ENCODE measurements around the gene HTT-AS. TPM values are rescaled to one million over a fixed set of nuclear protein-coding genes. Genes with fewer than 3 reads are reported as not detected.

HTT-AS gene
- total RNA-seq, 4 donors from 2014 or later, result not detected

DNA sequence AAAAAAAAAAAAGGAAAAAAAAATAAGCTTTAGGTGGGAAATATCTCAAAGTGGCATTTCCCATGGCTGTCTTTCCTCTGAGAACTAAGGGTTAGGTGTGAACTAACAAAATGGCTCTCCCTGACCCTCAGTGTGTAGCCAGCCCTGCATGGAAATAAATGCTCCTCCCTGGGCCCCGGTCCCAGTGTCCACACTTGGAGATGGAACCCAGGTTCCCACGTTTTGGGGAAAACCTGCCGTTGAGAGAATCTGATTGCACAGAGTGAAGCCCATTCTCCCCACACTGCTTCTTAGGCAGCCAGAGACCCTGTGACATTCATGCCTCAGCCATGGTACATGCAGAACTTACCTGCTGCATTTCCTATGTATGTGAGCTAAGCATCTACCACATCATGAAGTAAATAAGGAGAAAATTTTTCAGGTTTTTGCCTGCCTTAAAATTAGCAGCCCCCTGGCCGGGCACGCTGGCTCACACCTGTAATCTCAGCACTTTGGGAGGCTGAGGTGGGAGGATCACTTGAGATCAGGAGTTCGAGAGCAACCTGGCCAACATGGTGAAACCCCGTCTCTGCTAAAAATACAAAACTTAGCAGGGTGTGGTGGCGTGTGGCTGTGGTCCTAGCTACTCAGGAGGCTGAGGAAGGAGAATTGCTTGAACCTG is 34.5 kb downstream of the HTT-AS start:
- H3K36me3 ChIP-seq, result no peaks in the 10 kb centered on the region
- intact Hi-C loops (cut with DNase I), result loop anchor here (10.0 kb wide), 2 partner anchors 55 to 275 kb away; no protein-coding TSS in a partner anchor
- WGBS, 2 donors, result 82 to 88% methylated on average over 4 to 7 of the region's 8 CpGs
- no peaks in the 10 kb centered on the region for H3K9me3 ChIP-seq
- H3K27ac ChIP-seq, result no peak overlapping the region
- TF ChIP-seq POLR2A (IDR thresholded peaks at IDR 0.05), result no peak
- TF ChIP-seq, protein P1, sequence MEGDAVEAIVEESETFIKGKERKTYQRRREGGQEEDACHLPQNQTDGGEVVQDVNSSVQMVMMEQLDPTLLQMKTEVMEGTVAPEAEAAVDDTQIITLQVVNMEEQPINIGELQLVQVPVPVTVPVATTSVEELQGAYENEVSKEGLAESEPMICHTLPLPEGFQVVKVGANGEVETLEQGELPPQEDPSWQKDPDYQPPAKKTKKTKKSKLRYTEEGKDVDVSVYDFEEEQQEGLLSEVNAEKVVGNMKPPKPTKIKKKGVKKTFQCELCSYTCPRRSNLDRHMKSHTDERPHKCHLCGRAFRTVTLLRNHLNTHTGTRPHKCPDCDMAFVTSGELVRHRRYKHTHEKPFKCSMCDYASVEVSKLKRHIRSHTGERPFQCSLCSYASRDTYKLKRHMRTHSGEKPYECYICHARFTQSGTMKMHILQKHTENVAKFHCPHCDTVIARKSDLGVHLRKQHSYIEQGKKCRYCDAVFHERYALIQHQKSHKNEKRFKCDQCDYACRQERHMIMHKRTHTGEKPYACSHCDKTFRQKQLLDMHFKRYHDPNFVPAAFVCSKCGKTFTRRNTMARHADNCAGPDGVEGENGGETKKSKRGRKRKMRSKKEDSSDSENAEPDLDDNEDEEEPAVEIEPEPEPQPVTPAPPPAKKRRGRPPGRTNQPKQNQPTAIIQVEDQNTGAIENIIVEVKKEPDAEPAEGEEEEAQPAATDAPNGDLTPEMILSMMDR (IDR thresholded peaks at IDR 0.05), result no peak
- no peak for DNase-seq
- H3K4me3 ChIP-seq, result no peak overlapping the region
- peaks cover 0 to 15% (median 0%) of the 10 kb centered on the region in 4 donors for H3K27me3 ChIP-seq
- peaks cover 18 to 41% (median 28%) of the 10 kb centered on the region in 3 donors for H3K4me1 ChIP-seq

DNA sequence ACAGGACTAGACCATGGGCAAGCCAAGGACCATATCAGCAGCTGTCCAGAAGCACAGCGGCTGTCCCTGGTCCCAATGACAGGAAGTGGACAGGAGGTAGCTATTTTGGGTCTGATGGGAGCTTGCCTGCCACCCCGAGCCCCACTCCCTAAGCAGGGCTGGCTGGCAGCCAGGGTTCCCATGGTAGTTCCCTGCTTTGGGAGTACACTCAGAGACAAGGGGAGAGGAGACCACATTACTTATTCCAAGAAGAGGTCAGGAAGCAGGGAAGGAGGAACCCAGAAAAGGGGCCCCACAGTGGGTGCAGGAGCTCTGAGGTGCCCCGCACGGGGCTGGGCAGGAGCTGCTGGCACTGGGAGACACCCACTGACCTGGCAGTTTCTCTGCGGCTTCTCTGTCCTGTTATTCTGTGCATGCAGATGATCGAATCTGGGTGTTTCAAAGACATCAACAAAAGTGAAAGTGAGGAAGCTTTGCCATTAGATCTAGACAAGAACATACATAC is 36.3 kb downstream of the HTT-AS start:
- TF ChIP-seq POLR2A (IDR thresholded peaks at IDR 0.05), result no peak
- TF ChIP-seq, protein P1 (IDR thresholded peaks at IDR 0.05), result no peak
- WGBS, 2 donors, result 15 to 26% methylated on average over 6 of the region's 6 CpGs
- Histone ChIP-seq H3K4me3 (peak overlapping the region in 3 of 4 donors; percentile 17 to 47 (median 19)), H3K27me3 (peaks cover 0 to 15% (median 0%) of the 10 kb centered on the region in 4 donors), H3K4me1 (peaks cover 18 to 41% (median 28%) of the 10 kb centered on the region in 3 donors), H3K27ac (no peak overlapping the region), H3K36me3 (no peaks in the 10 kb centered on the region), H3K9me3 (no peaks in the 10 kb centered on the region)
- intact Hi-C loops (cut with DNase I), result loop anchor here (10.0 kb wide), 2 partner anchors 53 to 273 kb away; no protein-coding TSS in a partner anchor
- no peak for DNase-seq

DNA sequence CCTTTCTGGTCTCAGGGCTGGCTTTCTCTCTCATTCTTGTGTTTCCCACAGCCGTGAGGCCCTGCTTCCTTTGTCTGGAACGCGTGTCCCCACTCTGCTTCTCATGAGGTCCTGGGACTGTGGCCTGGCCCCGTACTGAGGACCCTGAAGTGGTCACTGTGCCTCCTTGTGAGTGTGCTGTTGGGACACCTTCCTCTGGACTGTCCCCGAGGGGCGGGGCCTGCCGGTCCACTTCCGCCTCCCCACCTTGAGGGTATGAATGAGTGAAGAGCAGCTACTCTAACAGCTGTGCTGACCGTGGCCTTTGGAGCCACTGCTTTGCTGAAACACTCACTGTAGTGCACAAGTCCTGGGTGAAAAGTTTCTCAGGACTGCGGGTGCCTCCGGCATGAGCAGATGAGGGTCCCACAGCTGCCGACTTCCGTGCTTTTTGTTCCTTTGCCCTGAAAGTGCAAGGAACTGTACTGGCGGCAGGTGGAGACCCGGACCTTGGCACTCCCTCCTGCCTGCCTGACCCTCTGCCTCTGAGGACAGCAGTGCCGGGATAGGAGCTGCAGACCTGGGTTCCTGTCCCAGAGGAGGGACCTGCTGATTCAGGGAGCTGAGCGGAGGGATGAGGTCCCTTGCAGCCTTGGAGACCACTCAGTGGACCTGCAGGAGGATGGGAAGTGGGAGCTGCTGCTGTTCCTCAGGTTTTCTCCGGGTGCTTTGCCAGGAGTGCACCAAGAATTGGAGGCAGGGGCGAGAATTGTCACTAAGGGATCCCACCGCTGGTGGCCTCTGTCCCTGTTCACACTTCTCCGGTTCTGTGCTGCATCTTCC is 38.0 kb downstream of the HTT-AS start:
- H3K27me3 ChIP-seq, result peaks cover 0 to 15% (median 0%) of the 10 kb centered on the region in 4 donors
- intact Hi-C loops (cut with DNase I), result loop anchor here (10.0 kb wide), 2 partner anchors 52 to 272 kb away; no protein-coding TSS in a partner anchor
- DNase-seq, result no peak
- peaks cover 12 to 26% (median 15%) of the 10 kb centered on the region in 3 donors for H3K4me1 ChIP-seq
- no peaks in the 10 kb centered on the region for H3K36me3 ChIP-seq
- H3K27ac ChIP-seq, result no peak overlapping the region
- no peak overlapping the region for H3K4me3 ChIP-seq
- TF ChIP-seq, protein P1 (IDR thresholded peaks at IDR 0.05), result no peak
- TF ChIP-seq POLR2A (IDR thresholded peaks at IDR 0.05), result no peak
- WGBS, 2 donors, result 85 to 88% methylated on average over 7 to 11 of the region's 21 CpGs
- H3K9me3 ChIP-seq, result no peaks in the 10 kb centered on the region

DNA sequence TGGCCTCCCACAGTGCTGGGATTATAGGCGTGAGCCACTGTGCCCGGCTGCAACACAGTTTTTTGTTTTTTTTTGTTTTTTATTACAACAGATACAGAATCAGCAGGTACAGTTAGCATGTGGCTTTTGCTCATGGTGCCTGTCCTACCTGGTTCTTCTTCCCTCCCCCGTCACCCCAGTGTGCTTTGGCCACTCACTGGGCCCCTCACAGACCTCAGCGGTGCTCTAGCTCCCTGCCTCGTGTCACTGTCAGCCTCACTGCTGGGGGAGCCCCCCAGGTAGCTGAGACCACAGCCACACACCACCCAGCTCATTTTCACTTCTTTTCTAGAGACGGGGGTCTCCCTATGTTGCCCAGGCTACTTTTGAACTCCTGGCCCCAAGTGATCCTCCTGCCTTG is 38.7 kb downstream of the HTT-AS start:
- no peak overlapping the region for H3K4me3 ChIP-seq
- H3K27ac ChIP-seq, result no peak overlapping the region
- intact Hi-C loops (cut with DNase I), result loop anchor here (10.0 kb wide), 2 partner anchors 51 to 271 kb away; no protein-coding TSS in a partner anchor
- H3K4me1 ChIP-seq, result peaks cover 5 to 19% (median 10%) of the 10 kb centered on the region in 3 donors
- peaks cover 0 to 13% (median 0%) of the 10 kb centered on the region in 4 donors for H3K27me3 ChIP-seq
- no peak for DNase-seq
- 82 to 85% methylated on average over 5 to 6 of the region's 6 CpGs for WGBS, 2 donors
- no peaks in the 10 kb centered on the region for H3K36me3 ChIP-seq
- no peaks in the 10 kb centered on the region for H3K9me3 ChIP-seq
- TF ChIP-seq, protein P1 (IDR thresholded peaks at IDR 0.05), result no peak
- TF ChIP-seq POLR2A (IDR thresholded peaks at IDR 0.05), result no peak

All from esophagus squamous epithelium (tissue), 5 donors.